Measurements from ENCODE around the gene PLCH1. TPM values are rescaled to one million over a fixed set of nuclear protein-coding genes. Genes with fewer than 3 reads are reported as not detected.

The PLCH1 gene
- total RNA-seq, 2 donors from 2014 or later, result 0.05 TPM; not detected in 1

DNA sequence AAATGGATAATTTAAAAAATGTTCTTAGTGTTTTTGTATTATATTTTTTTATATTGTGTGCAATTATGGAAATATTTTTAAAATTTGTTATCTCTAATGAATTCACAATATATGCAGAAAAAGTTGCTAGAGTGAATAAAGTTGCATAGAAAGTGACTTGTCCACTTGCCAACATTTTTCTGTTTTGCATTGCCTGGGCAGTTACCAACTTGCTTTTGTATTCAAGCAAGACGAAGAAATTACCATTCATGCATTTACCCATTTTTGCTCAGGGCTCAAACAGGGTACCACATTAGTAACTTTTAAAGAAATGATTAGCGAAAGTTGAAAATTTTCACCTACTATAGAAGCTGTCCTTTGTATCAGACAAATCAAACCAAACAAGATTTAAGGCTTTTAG, 298.5 kb downstream of the PLCH1 start:
- intact Hi-C loops (cut with DNase I), result no loop called here
- no peak for DNase-seq (ENCODE audit: low spot score)

DNA sequence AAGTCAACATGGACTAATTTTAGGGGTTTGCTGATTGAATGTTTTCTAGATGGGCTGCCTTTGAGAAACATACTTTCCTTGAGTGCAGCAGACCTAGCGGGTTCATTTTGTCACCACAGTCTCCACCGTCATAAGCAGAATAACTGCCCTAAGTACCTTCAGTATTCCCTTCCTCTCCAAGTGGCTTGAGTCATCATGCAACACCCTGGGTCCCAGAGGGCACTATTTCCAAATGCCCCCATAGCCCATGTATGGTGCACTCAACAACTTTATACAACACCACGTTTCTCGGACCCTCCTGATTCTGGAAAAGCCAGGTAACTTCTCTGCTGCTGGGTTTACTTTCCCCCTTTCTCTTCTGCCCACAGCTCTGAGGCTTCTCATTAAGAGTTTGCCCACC, 300.1 kb downstream of the PLCH1 start:
- intact Hi-C loops (cut with DNase I), result no loop called here
- no peak for DNase-seq (ENCODE audit: low spot score)

DNA sequence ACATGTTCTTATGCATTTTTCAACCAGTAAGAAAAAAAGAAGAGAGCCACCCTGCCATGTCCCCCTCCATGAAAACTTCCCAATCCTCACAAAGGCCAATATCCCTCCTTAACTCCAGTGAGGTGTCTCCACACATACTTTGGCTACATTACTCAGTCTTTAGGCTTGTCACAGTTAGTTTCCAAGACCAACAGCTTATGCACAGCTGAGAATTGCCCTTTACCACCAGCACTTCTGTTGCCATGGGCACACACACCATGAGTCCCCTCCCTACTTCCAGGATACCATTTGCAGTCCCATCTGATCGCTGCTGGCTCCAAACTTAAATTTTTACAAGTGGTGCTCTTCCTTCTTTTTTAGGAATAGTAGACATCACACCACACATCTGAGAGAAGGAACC, 301.1 kb downstream of the PLCH1 start:
- DNase-seq (ENCODE audit: low spot score), result no peak
- intact Hi-C loops (cut with DNase I), result no loop called here

DNA sequence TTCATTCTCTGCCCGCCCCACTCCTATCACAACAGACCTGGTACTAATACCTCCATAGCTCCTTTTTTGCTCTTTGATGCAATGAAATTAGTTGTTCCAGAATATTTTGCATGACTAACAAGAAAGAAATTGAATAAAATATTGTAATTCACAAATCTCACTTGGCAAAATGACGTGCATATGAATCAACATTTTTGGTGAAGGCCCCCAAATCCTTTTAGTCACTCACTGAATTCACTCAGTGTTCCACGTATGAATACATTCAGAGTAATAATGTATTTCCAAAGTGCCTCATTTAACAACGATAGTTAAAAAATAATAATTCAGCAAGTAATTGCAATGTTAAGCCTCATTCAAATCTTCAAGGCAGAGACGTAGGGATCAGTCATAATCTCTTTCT, 302.8 kb downstream of the PLCH1 start:
- intact Hi-C loops (cut with DNase I), result no loop called here
- DNase-seq (ENCODE audit: low spot score), result no peak

DNA sequence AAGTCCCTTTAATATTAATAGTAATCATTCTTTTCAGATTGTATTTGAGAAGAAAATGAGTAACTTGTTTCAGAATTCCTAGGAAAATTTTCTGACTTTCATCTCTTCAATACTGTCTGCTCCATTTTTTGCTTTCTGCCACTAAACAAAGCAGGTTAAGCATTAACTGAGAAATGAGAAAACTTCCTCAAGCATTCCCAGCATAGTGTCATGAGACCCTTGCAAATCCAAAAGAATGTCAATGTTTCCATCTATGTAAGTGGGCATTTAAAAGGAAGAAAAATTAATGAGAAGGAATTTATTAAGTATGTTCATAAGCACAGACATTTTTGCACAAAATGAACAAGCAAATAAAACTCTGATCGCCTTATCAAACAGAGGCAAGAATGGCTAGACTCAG, 303.4 kb downstream of the PLCH1 start:
- DNase-seq (ENCODE audit: low spot score), result no peak
- intact Hi-C loops (cut with DNase I), result no loop called here

DNA sequence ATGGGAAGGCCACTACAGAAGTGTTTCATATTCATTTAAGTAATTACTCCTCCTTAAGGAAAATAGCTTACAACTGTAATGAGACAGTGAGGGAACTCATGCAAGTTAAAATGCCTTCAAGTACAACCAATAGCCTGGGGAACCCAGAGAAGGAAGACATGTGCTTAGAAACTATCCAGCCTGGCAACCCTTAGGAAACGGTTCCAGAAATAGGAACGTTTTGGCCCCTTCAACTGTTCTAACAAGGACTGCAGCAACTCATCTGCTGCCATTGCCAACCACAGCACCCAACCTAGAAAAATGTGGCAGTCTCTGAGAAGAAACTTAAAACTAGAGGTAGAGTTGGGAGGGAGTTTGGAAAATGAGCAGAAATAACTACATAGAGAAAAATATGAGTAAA, 303.8 kb downstream of the PLCH1 start:
- no peak for DNase-seq (ENCODE audit: low spot score)
- intact Hi-C loops (cut with DNase I), result no loop called here

DNA sequence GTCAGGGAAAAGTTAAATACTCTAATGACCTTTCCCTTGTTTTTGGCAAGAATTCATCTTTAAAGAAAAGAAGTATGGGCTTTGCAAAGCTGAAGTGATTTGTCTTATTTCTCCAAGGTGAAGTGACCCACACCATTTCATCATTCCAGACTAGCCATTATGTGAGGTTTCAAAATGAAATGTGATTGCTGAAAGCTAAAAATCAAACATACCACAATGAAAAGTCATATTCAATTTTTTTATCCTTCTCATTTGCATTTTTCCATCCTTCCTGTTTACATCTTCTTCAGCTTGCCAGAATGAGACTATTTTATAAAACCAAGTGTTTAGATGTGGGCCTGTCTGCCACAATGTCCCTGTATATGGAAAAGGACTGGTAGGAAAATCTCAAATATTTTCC, 309.1 kb downstream of the PLCH1 start:
- intact Hi-C loops (cut with DNase I), result no loop called here
- no peak for DNase-seq (ENCODE audit: low spot score)

DNA sequence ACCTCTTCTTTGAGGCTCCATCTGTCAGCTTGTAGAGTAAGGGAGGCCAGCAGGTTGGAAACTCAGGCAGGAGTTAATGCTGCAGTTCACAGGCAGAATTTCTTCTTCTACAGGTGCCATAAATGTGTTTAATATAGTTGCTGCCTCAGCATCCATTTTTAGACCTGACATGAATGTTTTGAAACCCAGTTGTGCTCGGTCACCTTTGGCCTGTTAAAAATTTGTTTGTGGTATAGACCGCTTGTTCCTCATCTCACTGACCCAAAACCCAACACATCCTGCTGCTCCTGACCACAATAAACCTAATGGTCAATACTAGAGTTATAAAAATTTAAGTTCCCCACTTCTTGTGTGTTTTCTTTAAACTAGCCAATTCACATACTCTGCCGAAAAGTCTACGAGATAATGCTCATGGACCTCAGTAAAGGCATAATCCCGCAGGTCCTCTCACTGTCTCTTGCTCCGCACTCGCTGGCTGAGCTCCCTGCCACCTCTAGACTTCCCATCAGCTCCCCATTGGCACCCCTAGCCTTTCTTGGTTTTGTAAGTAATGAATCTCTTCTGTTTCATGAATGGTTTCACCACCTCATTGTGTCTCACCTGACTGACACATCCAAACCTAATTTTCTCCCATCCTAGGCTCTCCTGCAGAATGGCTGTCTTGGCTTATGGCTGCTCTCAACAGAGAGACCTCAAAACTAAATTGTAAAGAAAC, 312.9 kb downstream of the PLCH1 start:
- intact Hi-C loops (cut with DNase I), result loop anchor here in 1 of 2 donors (1.0 kb wide), 1 partner anchor 22 kb away; no protein-coding TSS in a partner anchor
- DNase-seq (ENCODE audit: low spot score), result no peak

DNA sequence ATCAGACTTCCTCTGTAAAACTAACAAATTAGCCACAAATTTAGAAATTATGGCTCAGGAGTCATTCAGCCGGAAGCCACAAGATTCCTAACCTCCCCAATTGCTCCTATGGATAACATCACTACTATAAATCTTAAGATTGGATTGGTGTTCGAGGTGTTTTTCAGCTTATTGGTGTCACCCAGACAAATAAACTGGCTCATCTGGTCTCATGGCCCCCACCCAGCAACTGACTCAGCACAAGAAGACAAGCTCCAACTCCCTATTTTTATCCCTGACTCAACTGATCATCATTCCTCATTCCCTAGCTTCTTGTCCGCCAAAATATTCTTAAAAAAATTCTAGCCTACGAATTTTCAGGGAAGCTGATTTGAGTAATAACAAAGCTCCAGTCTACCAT, 316.3 kb downstream of the PLCH1 start:
- no peak for DNase-seq (ENCODE audit: low spot score)
- intact Hi-C loops (cut with DNase I), result no loop called here

DNA sequence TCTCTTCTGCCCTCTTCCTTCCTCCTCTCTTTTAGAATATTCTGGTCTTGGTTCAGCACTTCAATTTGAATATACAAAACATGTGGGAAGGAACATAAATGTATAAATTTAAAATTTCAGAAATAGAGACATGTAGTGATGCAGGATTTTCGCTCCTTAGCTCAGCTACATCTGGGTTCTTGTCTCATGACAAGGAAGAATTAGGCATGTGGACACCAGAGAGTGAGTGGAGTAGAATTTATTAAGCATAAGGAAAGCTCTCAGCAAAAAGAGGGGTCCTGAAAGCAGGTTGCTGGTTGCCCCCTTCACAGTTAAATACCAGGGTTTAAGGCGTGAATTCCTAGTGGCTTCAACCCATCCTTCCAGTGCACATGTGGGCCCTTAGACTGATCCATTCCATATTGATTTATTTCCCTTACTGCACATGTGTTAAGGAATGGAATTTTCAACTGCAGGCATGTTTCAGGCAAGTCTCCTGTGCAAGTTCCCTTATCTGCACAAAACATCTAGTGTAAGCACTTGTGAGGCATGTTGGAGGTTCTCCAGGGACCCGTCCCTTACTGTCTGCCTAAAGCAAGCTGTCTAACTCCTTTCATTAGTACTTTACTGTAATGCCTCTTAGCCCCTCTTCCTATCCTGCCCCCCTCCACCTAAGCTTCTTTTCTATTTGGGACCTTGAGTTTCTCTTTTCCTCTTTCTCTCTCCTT, 318.2 kb downstream of the PLCH1 start:
- DNase-seq (ENCODE audit: low spot score), result no peak
- intact Hi-C loops (cut with DNase I), result no loop called here

DNA sequence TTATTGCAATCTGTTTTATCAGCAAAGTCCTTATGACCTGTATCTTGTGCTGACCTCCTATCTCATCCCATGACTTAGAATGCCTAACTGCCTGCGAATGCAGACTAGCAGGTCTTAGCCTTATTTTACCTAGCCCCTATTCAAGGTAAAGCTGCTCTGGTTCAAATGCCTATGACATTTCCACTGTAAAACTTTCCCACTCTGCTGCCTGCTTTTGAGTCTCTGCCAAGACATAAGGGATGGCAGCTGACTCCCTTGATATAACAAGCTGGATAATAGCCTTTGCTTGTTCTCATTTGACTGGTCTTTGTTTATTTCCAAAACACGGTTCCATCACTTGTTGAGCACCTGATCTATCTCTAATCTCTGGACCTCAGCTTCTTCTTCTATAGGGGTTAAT, 319.5 kb downstream of the PLCH1 start:
- DNase-seq (ENCODE audit: low spot score), result no peak
- intact Hi-C loops (cut with DNase I), result no loop called here

DNA sequence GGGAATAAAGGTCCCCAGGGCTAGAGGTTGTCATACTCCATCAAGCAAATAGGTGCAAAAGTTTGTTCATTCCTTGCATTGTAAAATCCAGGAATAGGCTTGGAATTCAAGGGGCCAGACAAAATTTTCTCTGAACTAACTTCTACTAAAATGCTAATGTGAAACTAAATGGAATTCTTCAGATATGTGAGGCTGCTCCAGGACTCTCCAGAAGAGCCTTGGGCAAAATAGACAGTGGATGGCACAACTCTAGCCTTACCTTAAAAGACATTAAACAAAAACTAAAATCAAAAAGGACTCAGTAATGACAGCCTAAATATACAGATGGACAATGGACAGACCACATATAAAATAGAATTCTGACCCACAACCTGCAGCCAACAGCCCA, 320.6 kb downstream of the PLCH1 start:
- intact Hi-C loops (cut with DNase I), result no loop called here
- no peak for DNase-seq (ENCODE audit: low spot score)

DNA sequence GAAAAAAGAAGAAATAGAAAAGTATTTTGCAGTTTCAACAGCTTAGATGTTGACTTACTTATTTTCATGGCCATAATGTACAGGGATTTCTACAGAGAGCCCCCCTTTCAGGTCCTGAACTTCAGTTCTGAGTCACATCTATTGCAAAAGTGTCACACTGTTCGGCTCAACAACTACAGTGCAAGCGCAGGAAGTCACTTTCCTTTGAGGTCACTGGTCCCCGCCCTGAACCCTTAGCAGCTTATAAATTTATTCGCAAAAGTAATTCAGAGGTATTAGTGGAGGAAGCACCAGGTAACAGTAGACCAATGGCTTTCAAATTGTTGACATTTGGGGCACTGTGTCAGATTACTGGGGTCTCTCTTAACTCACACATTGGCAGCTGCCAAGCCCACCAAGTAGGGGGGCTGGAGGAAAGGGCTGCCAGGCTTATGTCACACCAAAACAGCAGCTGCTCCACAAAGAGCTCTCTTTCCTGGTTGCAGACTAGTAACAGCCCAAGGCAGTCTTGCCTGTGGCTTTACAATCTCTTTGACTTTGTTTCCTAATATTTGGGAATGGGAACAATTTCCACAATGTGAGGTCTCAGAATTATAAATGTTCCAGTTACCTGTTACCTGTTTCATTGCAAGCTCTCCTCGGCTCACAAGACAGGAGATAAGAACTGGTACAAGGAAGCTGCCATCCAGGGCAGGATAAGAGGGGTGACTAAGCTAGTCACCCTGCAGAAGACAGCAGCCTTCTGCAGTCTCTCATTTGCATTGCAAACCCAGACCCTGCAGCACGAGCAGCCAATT, 321.1 kb downstream of the PLCH1 start:
- DNase-seq (ENCODE audit: low spot score), result no peak
- intact Hi-C loops (cut with DNase I), result no loop called here

DNA sequence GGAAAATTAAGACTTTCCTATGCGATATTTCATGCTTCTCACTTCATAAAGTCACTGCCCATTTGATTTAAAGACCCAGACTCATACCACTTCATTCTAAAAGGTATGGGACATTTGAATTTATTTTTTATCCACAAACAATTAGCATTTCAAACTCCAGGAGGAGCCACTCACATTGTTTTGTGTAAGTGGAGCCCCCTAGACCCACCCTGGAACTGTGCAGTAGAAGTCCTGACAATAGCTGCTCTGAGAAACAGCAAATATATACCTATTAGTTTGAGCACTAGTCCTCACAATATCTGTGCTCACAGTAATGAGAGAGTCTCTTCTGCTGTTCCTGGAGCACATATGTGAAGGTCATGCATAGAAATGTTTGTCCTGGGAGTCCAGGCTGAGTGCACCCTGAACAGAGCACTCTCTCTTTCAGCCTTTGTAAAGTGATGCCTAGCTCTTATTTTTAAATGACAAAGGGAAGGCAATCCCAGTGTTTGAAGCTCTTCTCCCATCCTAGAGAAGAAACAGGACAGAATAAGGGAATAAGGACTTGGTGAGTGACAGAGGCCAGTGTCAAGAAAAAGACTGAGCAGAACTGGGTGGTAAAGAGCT, 323.9 kb downstream of the PLCH1 start:
- no peak for DNase-seq (ENCODE audit: low spot score)
- intact Hi-C loops (cut with DNase I), result no loop called here

DNA sequence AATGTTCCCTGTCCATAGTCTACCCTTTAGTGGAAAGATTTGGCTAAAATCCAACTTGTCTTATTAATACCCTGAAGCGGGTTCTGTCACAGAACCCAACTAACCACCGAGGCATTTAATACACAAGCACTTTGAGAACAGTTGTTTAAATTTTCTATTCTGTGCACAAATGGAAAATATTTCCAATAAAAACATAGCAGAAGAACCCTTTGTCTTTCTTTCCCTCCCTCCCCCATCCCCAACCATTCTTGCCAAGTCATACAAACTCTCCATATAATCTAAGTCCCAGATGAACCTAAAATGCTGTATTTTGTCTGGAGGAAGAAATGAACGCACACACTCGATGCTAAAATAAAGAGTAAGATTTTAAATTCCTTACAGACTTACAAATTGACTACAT, 324.5 kb downstream of the PLCH1 start:
- DNase-seq (ENCODE audit: low spot score), result no peak

DNA sequence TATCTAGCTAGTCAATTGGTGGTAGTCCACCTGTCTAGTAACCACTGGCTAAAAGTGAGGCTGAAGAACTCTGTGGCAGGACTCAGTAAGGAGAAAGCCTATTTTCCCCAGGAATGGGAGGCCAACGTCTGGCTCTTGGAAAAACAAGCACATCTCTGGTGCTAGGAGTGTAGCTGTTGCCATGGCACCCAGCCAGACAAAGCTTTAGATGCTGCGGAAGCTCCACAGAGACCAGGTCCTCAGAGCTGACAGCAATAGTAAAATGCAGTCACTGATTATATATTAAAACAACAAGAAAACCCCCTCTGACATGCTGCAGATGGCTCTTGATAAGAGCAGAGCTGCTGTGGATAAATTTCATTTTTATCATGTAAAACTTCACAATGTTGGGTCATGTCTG, 326.5 kb downstream of the PLCH1 start:
- intact Hi-C loops (cut with DNase I), result no loop called here
- DNase-seq (ENCODE audit: low spot score), result no peak

More for the DNA sequence above, 324.5 kb downstream of the PLCH1 start:
- intact Hi-C loops (cut with DNase I), result no loop called here

DNA sequence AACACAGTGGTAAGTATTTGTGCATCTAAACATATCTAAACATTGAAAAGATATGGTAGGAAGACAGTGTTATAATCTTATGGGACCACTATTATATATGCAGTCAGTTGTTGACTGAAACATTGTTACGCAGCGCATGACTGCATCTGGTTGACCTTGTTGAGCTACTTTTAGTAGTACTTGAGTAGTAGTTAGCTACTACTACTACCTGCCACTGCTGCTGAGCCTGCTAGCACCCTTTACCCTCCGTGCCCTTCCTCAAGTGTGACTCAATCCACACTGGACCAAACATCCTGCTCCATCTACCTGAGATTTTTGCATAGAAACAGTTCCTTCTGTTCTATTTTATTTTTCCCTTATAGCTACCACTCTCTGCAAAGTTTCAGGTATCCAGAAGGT, 327.8 kb downstream of the PLCH1 start:
- intact Hi-C loops (cut with DNase I), result no loop called here
- DNase-seq (ENCODE audit: low spot score), result no peak

DNA sequence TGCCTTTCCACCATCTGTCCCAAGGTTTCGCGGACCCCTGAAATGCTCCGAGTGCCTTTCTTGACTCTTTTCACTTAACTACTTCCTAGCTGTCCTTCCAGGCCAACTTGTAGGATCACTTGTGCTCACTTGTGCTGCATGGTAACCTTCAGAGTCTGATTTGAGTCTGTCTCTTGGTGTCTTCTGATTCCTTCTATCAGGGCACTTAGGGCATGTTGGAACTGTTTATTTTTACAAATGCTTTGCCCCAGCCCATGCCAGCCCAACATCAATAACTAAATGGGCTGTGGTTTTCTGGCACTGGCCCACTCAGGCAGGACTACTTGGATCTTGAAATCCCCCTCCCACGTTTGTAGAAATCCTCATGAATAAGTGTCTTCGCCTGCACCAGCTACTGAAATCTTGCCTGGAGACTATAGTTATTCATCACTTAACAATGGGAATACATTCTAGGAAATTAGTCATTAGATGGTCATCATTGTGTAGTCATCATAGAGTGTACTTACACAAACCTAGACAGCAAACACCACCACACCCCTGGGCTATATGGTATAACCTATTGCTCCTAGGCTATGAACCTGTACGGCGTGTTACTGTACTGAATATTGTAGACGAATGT, 328.3 kb downstream of the PLCH1 start:
- intact Hi-C loops (cut with DNase I), result no loop called here
- DNase-seq (ENCODE audit: low spot score), result no peak

DNA sequence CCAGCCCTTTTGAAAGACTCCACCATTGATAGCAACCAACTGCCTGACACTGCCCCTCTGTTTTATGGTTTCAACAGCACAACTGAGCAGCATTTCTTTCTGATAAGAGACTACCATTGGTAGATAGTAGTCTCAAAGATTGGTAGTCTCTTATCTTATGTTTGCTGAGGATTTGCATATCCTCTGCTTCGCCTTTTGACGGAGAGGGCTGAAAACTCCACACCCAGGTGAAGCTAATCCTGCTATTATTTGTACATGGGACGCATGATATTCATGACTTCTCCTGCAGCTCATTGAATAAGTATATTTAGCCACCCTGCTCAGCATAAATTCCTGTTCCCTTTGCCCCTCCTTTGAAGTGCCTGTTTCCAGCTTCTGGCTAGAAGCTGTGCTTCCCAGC, 332.0 kb downstream of the PLCH1 start:
- no peak for DNase-seq (ENCODE audit: low spot score)
- intact Hi-C loops (cut with DNase I), result no loop called here

All from posterior vena cava (tissue), 2 donors.